ENCODE results near the gene SGMS1.
A peak's percentile ranks its signal among the peaks of the same experiment; 100 is the strongest.

The SGMS1 gene

DNA sequence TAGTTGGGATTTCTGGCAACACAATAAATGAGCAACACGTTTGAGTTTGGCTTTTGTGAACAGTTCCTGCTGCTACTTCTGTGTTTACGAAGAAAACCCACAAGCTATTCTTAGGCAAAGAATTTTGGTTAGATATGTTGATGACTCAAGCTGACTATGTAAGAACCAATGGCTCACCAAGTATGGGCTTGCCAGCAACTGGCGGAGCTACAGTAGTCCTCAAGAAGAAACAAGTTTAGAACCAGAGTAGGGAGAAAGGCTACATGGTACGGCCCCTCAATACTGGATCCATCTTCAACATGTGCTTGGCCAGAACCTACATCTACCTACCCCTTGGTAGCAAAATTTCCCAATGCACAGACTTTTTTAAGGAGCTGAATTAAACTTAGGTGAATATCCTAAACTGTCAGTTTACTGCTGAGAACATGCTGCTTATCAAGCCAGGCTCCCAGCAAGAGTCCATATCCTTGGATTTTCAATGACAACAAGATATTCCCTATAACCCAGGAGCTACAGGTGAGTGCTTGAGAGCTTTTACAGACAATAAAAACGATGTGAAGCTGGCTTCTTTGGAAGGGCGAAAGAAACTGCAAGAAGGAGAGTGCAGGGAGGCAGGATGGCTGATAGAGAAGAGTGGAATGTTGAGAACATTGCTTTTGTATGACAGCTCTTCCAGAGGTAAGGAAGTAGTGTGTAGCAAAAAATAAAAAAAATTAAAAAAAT is 298.1 kb downstream of the SGMS1 start:
- no peak for DNase-seq

DNA sequence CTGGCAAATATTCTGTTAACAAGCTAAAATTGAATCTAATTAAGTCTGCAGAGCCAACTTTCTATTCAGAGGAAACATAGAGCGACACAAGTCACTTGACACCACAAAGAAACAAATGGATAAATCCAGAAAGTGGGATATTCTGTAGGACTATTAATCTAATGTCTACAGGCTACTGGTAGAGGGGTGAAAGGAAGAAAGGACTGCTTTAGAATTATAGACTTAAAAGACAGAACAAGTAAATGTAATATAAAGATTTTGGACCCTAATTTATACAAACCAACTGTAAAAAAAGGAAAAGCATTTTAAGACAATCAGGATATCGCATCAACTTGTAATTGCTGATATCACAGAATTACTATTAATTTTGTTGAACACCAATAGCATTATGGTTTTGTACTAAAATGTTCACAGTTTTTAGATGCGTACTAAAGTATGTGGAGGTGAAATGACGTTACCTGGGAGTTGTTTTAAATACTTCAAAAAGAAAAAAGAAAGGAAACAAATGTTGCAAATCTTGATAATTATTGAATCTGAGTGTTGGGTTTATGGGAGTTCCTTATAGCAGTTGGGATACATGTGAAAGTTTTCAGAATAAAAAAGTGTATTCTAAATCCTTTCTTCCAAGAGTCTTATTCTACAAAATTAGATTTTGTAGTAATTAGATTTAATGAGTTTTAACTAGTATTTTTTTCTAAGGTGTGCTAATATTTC is 298.9 kb downstream of the SGMS1 start:
- DNase-seq = no peak

DNA sequence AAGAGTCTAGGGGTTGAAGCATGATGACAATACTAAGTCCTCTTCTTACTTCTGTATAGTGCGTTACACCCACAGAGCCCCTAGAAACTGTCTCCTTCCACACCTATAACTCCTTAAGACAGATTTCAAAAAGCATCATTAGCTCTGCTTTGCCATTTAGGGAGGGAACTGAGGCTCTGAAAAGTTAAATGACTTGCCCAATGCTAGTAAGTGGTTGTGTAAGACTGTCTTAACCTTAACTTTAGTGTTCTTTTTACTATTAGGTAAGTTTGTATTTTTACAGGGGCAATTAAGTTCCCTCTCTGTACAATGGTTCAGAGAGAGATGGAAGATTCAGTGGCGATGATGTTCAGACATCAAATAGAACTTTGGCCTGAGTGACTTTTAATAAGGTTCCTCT is 299.7 kb downstream of the SGMS1 start:
- no peak for DNase-seq

DNA sequence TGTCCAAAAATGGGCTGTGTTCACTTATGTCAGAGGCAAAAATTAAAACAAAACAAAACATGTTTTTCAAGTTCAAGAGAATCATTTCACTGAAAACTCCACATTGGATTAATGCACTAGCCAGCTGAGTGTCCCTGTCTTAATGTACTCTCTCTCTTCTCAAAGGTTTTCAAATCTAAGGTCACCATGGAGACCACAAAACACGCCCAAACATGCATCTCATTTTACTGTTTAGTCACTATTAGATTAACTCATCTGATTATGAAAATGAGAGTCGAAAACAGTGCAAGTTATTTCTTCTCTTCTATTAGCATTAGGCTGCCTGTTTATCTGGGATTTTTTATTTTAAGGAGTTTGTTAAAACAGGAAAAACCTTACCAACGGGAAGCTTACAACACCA is 301.7 kb downstream of the SGMS1 start:
- no peak for DNase-seq

DNA sequence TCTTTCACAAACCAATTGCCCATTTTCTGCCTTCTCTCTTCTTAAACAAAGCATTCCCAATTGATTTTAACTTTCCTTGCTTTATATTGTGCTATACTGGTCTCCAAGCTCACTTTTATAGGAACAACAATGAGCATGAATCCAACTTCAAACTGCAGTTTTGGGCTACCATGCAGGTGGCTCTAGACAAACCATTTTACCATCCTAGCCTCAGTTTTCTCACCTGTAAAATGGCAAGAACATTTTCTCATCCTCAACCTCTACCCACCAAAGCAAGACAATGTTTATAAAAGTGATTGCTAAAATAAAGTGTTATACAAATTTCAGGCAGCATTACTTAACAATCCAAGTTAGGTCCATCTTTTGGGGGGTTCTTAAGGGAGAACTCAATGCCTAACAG is 305.6 kb downstream of the SGMS1 start:
- DNase-seq = no peak

DNA sequence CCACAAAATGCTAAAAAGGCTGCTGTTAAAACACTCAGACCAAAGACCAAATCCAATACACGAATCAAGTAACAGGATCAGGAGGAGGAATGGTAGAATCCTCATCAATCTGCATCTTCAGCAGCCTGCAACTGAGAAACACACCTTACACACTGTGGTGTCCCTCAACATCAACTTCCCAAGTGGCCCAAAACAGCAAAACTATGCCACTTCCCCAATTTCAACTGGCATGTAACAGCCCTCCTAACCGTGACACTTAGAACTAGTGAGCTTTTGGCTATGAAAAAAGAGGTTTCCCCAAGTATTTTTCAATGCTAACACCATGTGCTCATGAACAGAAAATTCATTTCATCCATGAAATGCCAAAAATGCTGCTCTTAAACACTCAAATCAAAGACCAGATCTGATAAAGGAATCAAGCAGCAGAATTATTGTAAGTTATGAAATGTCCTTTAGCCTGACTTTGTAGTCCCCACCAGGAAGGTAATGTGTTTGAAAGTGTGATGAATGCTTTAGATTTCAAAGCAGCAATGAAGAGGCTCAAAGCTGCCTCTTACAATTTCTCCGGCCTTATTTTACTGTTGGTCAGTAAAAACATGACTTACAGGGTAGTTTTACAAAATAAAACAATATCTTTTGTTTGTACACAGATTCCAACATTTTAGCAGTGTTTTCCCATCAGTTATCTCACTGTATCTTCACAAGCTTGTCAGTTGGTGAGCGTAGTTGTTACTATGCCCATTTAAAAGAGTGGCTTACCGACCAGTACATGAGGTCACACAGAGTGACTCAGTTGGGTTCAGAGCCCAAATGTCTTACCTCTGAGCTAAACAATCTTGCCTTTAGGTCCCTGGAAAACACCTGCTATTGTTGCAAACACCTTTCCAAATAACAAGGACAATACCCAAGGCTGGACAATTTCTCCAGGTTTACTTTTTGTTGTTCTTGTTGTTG is 306.8 kb downstream of the SGMS1 start:
- DNase-seq = no peak

DNA sequence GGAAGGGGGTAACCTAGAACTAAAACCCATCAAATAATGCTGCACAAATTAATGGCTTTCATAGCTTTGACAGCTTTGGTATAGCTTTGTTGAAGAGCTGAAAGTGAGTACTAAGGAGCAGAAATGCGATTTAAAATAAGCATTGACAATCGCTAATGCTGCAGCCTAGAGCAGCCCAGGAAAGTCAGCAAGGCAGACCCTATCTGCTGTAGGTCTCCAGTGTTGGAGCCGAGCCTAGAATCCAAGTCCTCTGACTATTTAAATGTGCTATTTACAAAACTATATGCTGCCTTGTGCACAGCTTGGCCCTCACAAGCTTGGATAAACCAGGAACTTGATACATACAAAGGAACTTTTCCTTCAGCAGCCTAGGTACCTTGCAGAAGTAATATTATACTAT is 307.6 kb downstream of the SGMS1 start:
- DNase-seq = peak; percentile 43

DNA sequence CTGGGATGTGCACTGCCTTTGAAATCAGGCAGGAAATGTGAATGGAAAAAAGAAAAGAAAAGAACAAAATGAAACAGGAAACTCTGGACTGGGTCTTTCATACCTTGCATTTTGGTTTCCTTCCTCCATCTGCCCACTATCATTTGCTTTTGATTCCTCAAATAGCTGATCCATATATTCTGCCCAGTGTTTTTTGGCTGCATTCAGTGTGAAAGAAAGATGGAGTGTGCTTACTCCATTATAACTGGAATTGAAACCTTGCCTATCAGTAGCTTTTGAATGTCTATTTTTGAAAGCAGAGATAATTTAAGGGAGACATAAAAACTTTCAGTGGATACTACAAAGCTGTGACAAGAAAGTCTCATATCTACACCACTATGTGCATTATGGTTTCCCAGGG is 308.3 kb downstream of the SGMS1 start:
- DNase-seq = no peak

DNA sequence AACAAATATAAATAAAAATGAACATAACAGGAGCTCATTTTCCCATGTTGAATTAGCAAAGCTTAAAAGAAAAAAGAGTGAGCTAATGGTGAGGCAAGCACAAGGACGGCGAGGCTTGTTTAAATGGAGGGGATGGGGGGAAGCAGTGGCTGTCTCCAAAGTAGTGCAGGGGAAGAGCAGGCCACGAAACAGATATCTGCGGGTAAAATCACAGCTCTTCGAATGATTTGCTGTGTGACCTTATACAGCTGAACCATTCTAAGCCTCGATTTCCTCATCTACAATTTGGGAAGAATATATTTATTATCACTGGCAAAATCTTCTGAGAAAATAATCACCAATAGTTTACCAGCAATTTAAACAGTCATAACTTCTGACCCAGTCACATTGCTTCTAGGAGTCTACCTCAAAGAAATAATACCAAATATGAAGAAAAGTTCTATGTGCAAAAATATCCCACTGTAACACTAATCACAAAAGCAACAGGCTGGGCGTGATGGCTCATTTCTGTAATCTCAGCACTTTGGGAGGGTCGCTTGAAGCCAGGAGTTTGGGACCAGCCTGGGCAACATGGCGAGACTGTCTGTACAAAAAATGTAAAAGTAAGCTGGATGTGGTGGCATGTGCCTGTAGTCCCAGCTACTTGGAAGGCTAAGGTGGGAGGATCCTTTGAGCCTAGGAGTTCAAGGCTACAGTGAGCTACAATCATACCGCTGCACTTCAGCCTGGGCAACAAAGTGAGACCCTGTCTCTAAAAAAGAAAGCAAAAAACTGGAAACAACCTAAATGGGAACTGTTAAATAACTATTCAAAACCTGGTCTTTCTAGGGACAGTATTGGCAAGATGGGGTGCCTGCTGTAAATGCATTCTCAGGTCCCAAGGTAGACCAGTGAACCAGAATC is 309.3 kb downstream of the SGMS1 start:
- DNase-seq = no peak

DNA sequence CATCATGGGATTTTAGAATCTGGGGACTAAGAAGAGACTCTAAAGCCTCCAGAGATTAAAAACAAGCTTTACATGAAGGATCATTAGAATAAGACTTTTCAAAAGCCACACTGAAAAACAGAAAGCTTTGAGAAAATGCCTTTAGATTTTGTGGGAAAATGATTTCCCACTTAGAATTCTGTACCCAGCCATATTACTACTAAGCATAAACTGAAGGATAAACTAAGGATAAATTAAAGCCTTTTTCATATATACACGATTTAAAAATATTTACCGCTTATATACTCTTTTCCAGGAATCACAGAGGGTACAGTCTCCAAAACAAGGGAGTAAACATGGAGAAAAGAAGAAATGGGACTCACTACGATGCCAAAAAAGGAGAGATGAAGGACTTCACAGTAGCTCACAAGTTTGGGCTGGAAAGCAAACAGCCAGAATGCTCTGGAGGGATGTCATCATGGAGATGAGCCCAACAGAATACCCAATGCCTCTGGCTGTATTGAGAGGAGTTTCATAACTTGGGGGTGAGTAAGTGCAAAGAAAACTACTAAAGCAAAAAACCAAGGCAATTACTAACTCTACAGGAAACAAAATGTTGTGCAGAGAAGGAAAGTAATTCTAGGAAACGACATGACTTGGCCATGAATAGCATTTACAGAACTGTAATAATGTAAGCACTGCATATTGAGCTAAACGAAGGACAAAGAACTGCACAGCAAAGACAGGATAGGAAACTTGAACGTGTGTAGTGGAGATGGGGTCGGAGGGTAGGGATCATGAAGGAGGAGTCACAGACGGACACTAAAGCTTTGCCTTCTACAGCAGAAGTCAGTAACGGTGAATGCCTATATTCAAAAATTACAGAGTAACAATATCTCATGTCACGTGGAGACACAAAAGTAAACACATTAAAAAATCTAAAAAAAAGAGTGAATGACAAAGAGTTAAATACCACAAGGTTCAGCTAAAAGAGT is 311.0 kb downstream of the SGMS1 start:
- no peak for DNase-seq

DNA sequence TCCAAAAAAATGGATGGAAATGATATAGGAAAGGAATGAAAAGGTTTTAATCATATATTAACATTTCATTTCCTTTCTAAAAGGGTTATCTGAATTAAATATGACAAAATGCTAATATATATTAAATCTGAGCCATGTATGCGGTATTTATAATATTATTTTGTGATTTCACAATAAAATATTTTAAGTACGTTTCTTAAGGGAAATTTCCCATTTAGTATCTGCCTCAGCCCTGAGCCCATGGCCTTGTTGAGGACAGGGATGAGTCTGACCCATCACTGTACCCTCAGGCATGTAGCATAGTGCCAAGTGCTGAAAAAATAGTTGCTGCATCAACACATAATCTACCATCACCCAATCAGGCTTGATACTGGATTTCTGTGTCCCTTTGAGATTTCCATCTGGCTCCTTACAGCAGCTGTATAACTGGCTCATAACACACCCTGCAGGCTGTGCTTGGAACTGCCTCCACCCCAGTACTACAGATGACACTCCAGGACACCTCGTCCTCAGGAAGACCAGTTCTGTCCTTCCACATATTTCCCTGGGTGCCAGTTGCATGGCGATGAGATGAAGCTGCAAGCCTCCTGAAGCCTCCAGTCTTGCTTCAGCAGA is 313.1 kb downstream of the SGMS1 start:
- no peak for DNase-seq

DNA sequence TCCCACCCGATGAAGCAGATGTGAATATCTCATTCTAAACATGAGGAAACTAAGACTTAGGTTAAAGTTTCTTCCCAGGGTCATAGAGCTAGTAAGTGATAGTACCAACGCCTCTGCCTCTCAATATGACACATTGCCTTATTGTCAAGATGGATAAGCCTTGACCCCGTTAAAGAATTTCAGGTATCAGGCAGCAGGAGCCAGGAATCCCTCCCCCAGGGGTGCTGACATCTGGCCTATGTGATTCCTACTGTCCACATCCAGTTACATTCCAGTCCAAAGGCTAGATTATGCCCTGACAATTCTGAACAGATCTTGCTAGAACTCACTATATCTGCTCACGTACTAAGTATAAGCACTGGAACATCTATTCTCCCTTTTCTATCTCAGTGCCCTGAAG is 314.4 kb downstream of the SGMS1 start:
- no peak for DNase-seq

DNA sequence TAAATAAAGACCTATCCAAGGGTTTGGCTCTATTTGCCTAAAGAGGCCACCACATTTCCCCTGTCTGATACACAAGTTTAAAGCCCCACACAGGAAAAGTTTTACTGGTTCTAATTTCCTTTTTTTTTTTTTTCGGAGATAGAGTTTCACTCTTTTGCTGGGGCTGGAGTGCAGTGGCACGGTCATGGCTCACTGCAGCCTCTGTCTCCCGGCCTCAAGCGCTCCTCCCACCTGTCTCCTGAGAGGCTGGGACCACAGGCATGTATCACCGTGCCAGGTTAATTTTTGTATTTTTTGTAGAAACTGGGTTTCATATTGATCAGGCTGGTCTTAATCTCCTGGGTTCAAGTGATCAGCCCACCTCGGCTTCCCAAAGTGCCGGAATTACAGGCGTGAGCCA is 319.1 kb downstream of the SGMS1 start:
- DNase-seq = no peak

DNA sequence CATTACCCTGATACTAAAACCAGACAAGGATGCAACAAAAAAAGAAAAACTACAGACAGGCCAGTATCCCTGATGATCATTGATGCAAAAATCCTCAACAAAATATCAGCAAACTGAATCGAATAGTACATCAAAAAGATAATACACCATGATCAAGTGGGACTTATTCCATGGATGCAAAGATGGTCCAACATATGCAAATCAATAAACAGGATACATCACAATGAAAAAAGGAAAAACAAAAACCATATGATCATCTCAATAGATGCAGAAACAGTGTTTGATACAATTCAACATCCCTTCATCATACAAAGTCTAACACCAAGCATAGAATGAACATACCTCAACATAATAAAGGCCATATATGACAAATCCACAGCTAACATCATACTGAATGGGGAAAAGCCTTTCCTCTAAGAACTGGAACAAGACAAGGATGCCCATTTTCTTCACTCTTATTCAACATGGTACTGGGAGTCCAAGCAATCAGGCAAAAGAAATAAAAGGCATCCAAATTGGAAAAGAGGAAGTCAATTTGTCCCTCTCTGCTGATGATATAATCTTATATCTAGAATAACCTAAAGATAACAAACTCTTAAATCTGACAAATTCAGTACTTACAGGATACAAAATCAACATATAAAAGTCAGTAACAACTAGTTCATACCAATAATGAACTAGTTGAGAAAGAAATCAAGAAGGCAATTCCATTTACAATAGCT is 323.6 kb downstream of the SGMS1 start:
- DNase-seq = no peak

DNA sequence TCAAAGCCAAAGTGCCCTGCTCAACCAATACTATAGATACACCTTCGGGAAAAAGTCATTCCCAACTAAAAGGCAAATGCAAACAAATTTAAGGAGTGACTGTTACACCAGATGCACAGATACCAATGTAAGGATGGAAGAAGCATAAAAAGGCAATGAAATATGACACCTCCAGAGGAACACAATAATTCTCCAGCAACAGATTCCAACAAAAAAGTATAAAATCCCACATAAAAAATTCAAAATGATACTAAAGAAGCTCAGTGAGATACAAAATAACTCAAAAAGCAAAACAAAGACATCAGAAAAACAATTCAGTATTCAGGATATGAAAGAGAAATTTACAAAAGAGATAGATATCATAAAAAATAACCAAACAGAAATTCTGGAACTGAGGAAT is 328.4 kb downstream of the SGMS1 start:
- no peak for DNase-seq

DNA sequence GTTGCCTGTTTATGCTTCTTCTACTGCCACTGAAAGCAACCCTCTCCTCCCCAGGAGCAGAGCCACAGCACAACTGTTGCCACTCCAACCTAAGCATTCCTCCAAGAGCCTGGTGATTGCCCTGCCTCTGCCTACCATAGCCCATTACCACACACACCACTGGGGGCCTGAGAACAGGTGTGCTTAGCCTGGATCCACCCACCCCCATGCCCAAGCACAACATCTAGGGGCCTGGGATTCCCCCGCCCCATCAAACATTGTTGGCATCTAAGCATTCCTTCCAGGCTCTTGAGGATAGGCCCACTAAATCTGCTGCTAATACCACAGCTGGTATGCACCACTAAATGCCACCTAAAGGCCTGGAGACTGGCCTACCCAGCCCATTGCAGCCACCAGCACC is 329.2 kb downstream of the SGMS1 start:
- DNase-seq = no peak

DNA sequence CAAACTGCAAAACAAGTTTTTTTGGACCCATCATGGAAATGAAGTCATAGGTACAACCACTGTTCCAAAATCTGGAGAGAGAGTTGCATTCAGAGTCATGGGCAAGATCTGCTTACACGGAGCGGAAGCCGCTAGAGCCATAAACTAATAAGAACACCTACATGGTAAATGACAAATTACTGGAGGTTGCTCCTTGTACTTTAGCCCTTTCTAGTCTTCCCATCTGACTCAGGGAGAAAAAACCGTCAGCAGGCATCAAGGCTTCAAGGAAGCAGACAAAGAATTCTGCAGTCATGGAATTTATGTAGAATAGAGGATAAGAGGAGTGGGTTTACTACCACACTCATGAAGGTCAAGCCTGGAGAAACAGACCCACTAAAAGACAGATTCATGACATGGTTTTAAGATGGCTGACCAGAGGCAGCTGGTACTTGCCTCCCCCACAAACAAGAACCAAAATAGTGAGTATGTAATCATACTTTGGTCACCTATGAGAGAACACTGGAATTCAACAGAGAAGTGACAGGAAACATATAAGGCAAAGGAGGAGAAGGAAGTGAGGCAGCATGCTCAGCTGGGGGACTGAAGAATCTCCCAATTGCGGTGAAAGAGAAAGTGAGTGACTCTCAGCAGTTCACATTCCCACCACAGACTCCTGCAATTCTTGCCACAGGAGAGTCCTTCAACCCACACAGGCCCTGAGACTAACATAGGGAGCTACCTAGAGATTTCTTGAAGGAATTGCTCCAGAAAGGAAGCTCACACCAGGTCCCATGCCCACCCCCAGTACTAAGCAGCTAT is 330.0 kb downstream of the SGMS1 start:
- DNase-seq = no peak

DNA sequence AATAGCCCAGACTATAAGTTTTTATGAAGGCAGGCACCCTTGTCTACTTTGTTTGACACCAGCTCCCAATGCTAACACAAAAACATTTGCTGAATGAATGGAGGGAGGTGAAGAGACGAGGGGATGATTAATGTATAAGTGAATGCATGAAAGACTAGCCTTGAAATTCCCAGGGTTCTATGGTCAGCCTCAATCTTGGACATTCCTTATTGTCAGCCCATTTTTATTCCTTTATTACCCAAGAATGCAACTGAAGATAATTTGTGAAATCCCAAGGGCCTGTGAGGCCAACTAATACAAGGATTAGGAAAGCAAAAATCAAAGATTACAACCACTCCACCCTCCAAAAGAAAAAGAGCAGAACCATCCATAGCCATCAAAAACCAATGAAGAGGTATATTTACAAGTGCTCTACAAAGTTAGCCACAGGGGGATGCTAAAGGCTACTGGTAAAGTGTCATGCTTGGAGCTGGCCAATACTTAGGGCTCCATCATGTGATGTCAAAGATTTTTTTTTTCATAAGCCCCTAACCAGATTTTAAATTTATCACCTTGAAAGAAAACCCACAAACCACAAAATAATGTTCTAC is 332.4 kb downstream of the SGMS1 start:
- DNase-seq = no peak

DNA sequence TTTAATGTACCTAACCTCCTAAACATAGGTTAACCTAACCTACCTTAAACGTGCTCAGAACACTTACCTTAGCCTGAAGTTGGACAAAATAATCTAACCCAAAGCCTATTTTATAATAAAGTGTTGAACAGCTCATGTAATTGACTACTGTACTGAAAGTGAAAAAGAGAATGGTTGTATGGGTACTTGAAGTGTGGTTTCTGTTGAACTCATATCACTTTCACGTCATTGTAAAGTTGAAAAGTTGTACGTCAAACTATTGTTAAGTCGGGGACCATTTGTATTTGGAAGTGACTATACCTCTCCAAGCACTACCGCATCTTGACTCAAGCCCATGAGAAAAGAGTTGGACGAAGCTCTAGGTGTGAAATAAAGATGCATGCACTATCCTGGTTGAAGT is 334.6 kb downstream of the SGMS1 start:
- DNase-seq = no peak

Measured in right hindlimb (tissue), 1 donor.